SK-N-SH (cell line): ENCODE data around the gene SMAGP. TPM values are rescaled to one million over a fixed set of nuclear protein-coding genes. Genes with fewer than 3 reads are reported as not detected.

Source experiments
- CTCF ChIA-PET: fragments of 300-600, 350-600 bp; formaldehyde crosslinking; extraction: SDS; loops from one replicate; lab custom pipeline; 2021; lab: Yijun Ruan, JAX
- POLR2A ChIA-PET: fragments of 350-600 bp; sonication (Branson Sonifier 250); formaldehyde crosslinking; extraction: SDS; loops from one replicate; lab custom pipeline; 2020; ENCODE audit warnings: antibody characterized with exemption, inconsistent platforms; lab: Yijun Ruan, JAX
- DNase-seq: peaks from one replicate; pipeline ENCODE4 v3.0.0; 2012
- H2AFZ ChIP-seq: fragments of 200-600 bp; sonication (generic); 2 replicates; pipeline ENCODE4 v1.8.1; 2016; ENCODE audit warnings: antibody characterized with exemption, mild to moderate bottlenecking, low read depth
- H3F3A ChIP-seq: fragments of 200-600 bp; sonication (generic); replicated peaks from 2 replicates; pipeline ENCODE3; 2016; ENCODE audit warnings: antibody characterized with exemption, mild to moderate bottlenecking; ENCODE audit not compliant: insufficient read depth
- H3K27ac ChIP-seq, 2 experiments: fragments of 200-500 bp in 1 of 2; fragments of 200-600 bp in 1 of 2; sonication (Bioruptor generic) in 1 of 2; sonication (generic), shearing (Covaris generic) in 1 of 2; 2 replicates each; pipeline versions ENCODE4 v1.5.1 to v1.6.1; 2014 to 2016; ENCODE audit warnings: low read depth in 2 of 2, inconsistent platforms in 1 of 2, low read length in 1 of 2, mild to moderate bottlenecking in 1 of 2, mixed read lengths in 1 of 2
- H3K27me3 ChIP-seq: fragments of 200-600 bp; sonication (generic), shearing (Covaris generic); 2 replicates; pipeline ENCODE4 v1.6.1; 2016; ENCODE audit warnings: mixed run types; ENCODE audit not compliant: insufficient read depth
- H3K36me3 ChIP-seq, 2 experiments: fragments of 200-500 bp in 1 of 2; fragments of 200-600 bp in 1 of 2; sonication (Bioruptor generic) in 1 of 2; sonication (generic) in 1 of 2; replicated peaks in 1 of 2; 2 replicates each; pipeline versions ENCODE3 to v1.5.1; 2014 to 2016; ENCODE audit warnings: low read length in 1 of 2, mild to moderate bottlenecking in 1 of 2; ENCODE audit not compliant: insufficient read depth in 2 of 2, control insufficient read depth in 1 of 2
- H3K4me1 ChIP-seq, 2 experiments: fragments of 200-500 bp in 1 of 2; fragments of 200-600 bp in 1 of 2; sonication (Bioruptor generic) in 1 of 2; sonication (generic), shearing (Covaris generic) in 1 of 2; 2 replicates each; pipeline versions ENCODE4 v1.5.1 to v1.6.1; 2014 to 2016; ENCODE audit warnings: low read depth in 1 of 2, low read length in 1 of 2, mixed run types in 1 of 2; ENCODE audit not compliant: insufficient read depth in 2 of 2, control insufficient read depth in 1 of 2
- H3K4me2 ChIP-seq: fragments of 200-600 bp; sonication (generic), shearing (Covaris generic); 2 replicates; pipeline ENCODE4 v1.6.1; 2017; ENCODE audit warnings: mixed run types
- H3K4me3 ChIP-seq, 2 experiments: fragments of 200-500 bp in 1 of 2; fragments of 200-600 bp in 1 of 2; sonication (Bioruptor generic) in 1 of 2; sonication (generic), shearing (Covaris generic) in 1 of 2; 2 replicates each; pipeline versions ENCODE4 v1.5.1 to v1.8.1; 2014 to 2016; ENCODE audit warnings: low read depth in 2 of 2, inconsistent platforms in 1 of 2, low read length in 1 of 2, mild to moderate bottlenecking in 1 of 2, mixed read lengths in 1 of 2, moderate library complexity in 1 of 2
- H3K79me2 ChIP-seq: fragments of 200-600 bp; sonication (generic); 2 replicates; pipeline ENCODE4 v1.8.1; 2017; ENCODE audit warnings: mild to moderate bottlenecking; ENCODE audit not compliant: insufficient read depth
- H3K9ac ChIP-seq: fragments of 200-600 bp; sonication (generic); 2 replicates; pipeline ENCODE4 v1.6.1; 2017; ENCODE audit warnings: mixed run types
- H3K9me2 ChIP-seq: fragments of 200-600 bp; sonication (generic); 2 replicates; pipeline ENCODE4 v1.6.1; 2017; ENCODE audit warnings: mixed run types
- H3K9me3 ChIP-seq: fragments of 200-600 bp; sonication (generic); 2 replicates; pipeline ENCODE4 v1.6.1; 2017; ENCODE audit warnings: mixed run types, mild to moderate bottlenecking, moderate library complexity
- H4K20me1 ChIP-seq: fragments of 200-600 bp; sonication (generic); 2 replicates; pipeline ENCODE4 v1.6.1; 2017; ENCODE audit warnings: mild to moderate bottlenecking, mixed run types; ENCODE audit not compliant: insufficient read depth
- CHD2 ChIP-seq: fragments of 150-350 bp; IDR thresholded peaks from 2 replicates; pipeline ENCODE4 v1.6.1; 2018; ENCODE audit warnings: low read length; ENCODE audit not compliant: partially characterized antibody
- EZH2phosphoT487 ChIP-seq: fragments of 200-600 bp; sonication (generic); IDR thresholded peaks from 2 replicates; pipeline ENCODE4 v1.6.1; 2017; ENCODE audit warnings: low read depth, mixed run types, mild to moderate bottlenecking, antibody characterized with exemption, moderate library complexity, borderline replicate concordance
- FOSL2 ChIP-seq: IDR thresholded peaks from 2 replicates; pipeline ENCODE4 v1.4.0; 2012; ENCODE audit warnings: low read depth, mild to moderate bottlenecking, moderate library complexity, borderline replicate concordance
- PBX3 ChIP-seq: IDR thresholded peaks from 2 replicates; pipeline ENCODE4; 2012
- POLR2AphosphoS5 ChIP-seq: IDR thresholded peaks from 2 replicates; pipeline ENCODE4 v1.6.1; 2012; ENCODE audit warnings: low read depth, low read length
- RCOR1 ChIP-seq: fragments of 150-350 bp; IDR thresholded peaks from 2 replicates; pipeline ENCODE4 v1.6.1; 2017; ENCODE audit warnings: antibody characterized with exemption, low read length
- REST ChIP-seq: IDR thresholded peaks from 2 replicates; pipeline ENCODE4 v1.6.1; 2012; ENCODE audit warnings: mild to moderate bottlenecking, low read depth, low read length, moderate library complexity
- RFX5 ChIP-seq: IDR thresholded peaks from 2 replicates; pipeline ENCODE4 v1.6.1; 2012; ENCODE audit warnings: mild to moderate bottlenecking, improper control_type of control experiment, low read length
- SIN3A ChIP-seq: IDR thresholded peaks from 2 replicates; pipeline ENCODE4 v1.6.1; 2012; ENCODE audit warnings: low read depth, mild to moderate bottlenecking, low read length, moderate library complexity, borderline replicate concordance
- WGBS: methylation state at CpG from one replicate; pipeline ENCODE4 v1.1.6; 2017; ENCODE audit warnings: low lambda C conversion rate; 5-methylcytosine and 5-hydroxymethylcytosine counted together
- polyA plus RNA-seq, 3 experiments: library from polyadenylated mRNA; depleted of rRNA; stranded (reverse); fragments of >200 nt; gene quantifications; 2 replicates each; pipeline ENCODE4 v1.2.3, GENCODE V29; 2012
- TF ChIP-seq, protein P1 (sequence below): fragments of 150-350 bp; IDR thresholded peaks from 2 replicates; pipeline ENCODE4 v1.6.1; 2016; ENCODE audit warnings: mild to moderate bottlenecking, low read depth, low read length

SMAGP gene
- polyA plus RNA-seq, 1 of the 3 experiments (the other 2 are of a cell fraction) = 26.3 TPM

DNA sequence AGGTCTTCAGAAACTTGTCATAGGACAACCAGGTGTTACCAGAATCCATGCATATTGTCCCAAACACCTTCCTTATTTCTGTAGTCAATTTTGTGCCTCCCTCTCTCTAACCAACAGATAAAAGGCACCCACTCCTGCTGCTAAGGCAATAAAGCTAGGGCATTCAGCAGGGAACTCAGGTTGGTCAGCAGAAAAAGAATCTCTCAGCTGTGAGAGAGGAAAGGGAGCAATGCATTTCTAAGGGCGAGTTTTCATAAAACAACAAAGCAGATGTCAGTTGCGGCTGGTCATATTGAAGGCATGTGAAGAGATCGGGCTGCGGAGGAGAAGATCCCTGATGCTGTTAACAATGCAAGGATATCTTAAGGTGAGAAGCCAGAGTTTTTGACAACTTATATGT is 45.0 kb downstream of the SMAGP start:
- Histone ChIP-seq H3K9me2 (no peaks in the 10 kb centered on the region), H3K36me3 (no peaks in the 10 kb centered on the region), H3K4me3 (no peak overlapping the region), H3K27ac (no peak overlapping the region), H3K79me2 (no peaks in the 10 kb centered on the region), H3K9ac (no peak overlapping the region), H2AFZ (no peak overlapping the region), H3K4me1 (no peaks in the 10 kb centered on the region), H3K27me3 (no peaks in the 10 kb centered on the region), H3K4me2 (no peak overlapping the region), H3K9me3 (no peaks in the 10 kb centered on the region), H3F3A (peaks cover under 1% of the 10 kb centered on the region), H4K20me1 (no peaks in the 10 kb centered on the region)
- TF ChIP-seq RFX5 (no peak), PBX3 (no peak), EZH2phosphoT487 (no peak), CHD2 (no peak), REST (no peak), RCOR1 (no peak)
- no peak for DNase-seq
- ChIA-PET CTCF (interaction anchor here (1.0 to 1.1 kb wide), 2 partner anchors 28 to 162 kb away, joined by 3 read pairs; no protein-coding TSS in a partner anchor), POLR2A (no interaction called here)
- 85% methylated on average over 4 of the region's 4 CpGs for WGBS

GRCh38 chr12:51224625-51225024 is 45.6 kb downstream of the SMAGP start:
- ChIA-PET POLR2A (no interaction called here), CTCF (interaction anchor here (1.0 to 1.1 kb wide), 2 partner anchors 28 to 162 kb away, joined by 3 read pairs; no protein-coding TSS in a partner anchor)
- WGBS = 75% methylated on average over 3 of the region's 3 CpGs
- Histone ChIP-seq H2AFZ (no peak overlapping the region), H3K4me2 (no peak overlapping the region), H3K9me2 (no peaks in the 10 kb centered on the region), H3K79me2 (no peaks in the 10 kb centered on the region), H3K4me3 (no peak overlapping the region), H3F3A (peaks cover 4% of the 10 kb centered on the region), H3K9me3 (no peaks in the 10 kb centered on the region), H3K27me3 (no peaks in the 10 kb centered on the region), H3K9ac (no peak overlapping the region), H3K36me3 (no peaks in the 10 kb centered on the region), H3K27ac (no peak overlapping the region), H4K20me1 (no peaks in the 10 kb centered on the region), H3K4me1 (no peaks in the 10 kb centered on the region)
- TF ChIP-seq FOSL2 (no peak), SIN3A (no peak), POLR2AphosphoS5 (no peak)
- TF ChIP-seq, protein P1, sequence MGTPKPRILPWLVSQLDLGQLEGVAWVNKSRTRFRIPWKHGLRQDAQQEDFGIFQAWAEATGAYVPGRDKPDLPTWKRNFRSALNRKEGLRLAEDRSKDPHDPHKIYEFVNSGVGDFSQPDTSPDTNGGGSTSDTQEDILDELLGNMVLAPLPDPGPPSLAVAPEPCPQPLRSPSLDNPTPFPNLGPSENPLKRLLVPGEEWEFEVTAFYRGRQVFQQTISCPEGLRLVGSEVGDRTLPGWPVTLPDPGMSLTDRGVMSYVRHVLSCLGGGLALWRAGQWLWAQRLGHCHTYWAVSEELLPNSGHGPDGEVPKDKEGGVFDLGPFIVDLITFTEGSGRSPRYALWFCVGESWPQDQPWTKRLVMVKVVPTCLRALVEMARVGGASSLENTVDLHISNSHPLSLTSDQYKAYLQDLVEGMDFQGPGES = no peak
- DNase-seq = no peak
